ENCODE data around the gene HPS4. TPM values are rescaled to one million over a fixed set of nuclear protein-coding genes. Genes with fewer than 3 reads are reported as not detected.

Gene HPS4
- total and polyA plus RNA-seq, 2 of the 8 experiments (the other 6 are each of a cell fraction or from before 2014, with no cell fraction given) = 28.0 to 35.2 TPM

DNA sequence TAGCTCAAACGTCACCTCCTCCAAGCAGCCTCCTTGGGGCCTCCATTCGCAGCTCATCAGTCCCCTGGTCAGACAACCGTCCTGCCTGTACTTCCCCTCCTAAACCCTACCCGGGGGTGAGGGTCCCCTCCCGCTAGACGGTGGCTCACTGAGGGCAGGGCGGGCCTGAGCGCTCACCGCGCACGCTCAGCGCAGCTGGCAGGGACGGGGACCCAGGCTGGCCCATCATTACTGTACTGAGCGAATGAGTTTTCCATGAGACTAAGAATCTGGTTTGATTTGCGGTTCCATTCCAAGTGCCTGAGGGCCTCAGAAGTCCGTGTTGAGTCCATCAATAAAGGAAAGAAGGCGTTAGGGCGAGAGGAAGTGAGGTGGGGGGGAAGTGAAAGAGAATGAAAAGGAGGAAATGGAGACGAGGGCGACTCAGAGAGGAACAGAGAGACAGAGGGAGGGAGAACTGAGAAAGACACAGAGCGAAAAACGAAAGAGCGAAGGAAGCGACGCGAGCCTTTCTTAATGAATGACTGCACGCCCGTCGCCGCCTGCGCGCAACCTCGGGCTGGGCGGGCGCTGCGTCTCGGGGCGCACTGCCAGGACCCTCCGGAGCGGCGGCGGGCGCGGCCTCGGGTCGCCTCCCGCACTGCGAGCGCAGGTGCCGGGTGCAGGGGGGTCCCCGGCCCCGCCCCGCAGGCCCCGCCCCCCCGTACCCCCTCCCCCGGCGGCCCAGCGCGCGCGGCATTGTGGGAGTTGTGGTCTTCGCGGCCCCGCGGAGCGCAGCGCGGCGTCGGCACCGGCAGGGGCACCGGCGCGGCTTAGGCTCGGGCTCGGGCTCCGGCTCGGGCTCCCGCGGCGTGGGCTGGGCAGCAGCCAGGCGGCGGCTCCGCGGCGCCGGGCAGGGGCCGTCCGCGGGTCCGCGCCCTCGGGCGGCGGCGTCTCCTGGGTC lies 54.8 kb downstream of the HPS4 start, which contains the start of gene ASPHD2:
ASPHD2 (plus strand) TSS at position 746 of the 943 bp plus-strand sequence. CDS start 4,356 bp downstream, outside the sequence.
- H3K79me1 ChIP-seq (ENCODE audit: low read depth, low read length) = peaks cover 1% of the 10 kb centered on the region
- H3K79me2 ChIP-seq (ENCODE audit: control insufficient read depth in 1 of 2, insufficient read depth in 2 of 2, low read length in 2 of 2) = no peaks in the 10 kb centered on the region; a peak in 1 of 4 replicates
- H2AFZ ChIP-seq (ENCODE audit: low read length) = peak within 1 kb of the TSS; percentile 66
- H4K5ac ChIP-seq (ENCODE audit: insufficient read length, low read depth, low read length) = peak within 1 kb of the TSS; percentile 45
- H2BK15ac ChIP-seq (ENCODE audit: low read length) = peak within 1 kb of the TSS; percentile 88; the same call in 1 of the 2 replicates
- peak within 1 kb of the TSS; percentile 96 for H3K18ac ChIP-seq (ENCODE audit: extremely low read depth, low read length)
- no peak within 1 kb of the TSS for H2BK120ac ChIP-seq (replicated peaks; ENCODE audit: low read depth, low read length)
- peak within 1 kb of the TSS; percentile 61 to 85 (median 71) for H3K4me3 ChIP-seq (ENCODE audit: extremely low read depth in 1 of 4, insufficient read depth in 2 of 4, low read depth in 3 of 4, low read length in 4 of 4)
- H3K23ac ChIP-seq (ENCODE audit: insufficient read length) = no peak within 1 kb of the TSS
- peak; percentile 9 to 75 for DNase-seq (ENCODE audit: low read depth in 1 of 2, low spot score in 2 of 2)
- no peaks in the 10 kb centered on the region for H4K20me1 ChIP-seq (replicated peaks in 1 of 2; ENCODE audit: control insufficient read depth in 1 of 2, insufficient read depth in 2 of 2, low read length in 2 of 2)
- H3K14ac ChIP-seq (ENCODE audit: insufficient read length) = no peak within 1 kb of the TSS
- H3K9me3 ChIP-seq (ENCODE audit: insufficient read depth in 2 of 2, low read depth in 1 of 2, low read length in 1 of 2) = no peaks in the 10 kb centered on the region
- peak within 1 kb of the TSS; percentile 49 for H4K91ac ChIP-seq (replicated peaks; ENCODE audit: insufficient read length, low read length)
- H2AK5ac ChIP-seq (ENCODE audit: low read depth, low read length) = no peak within 1 kb of the TSS
- H3K56ac ChIP-seq (replicated peaks; ENCODE audit: insufficient read length, low read depth, low read length) = no peak within 1 kb of the TSS
- no peak within 1 kb of the TSS for H3K27ac ChIP-seq (ENCODE audit: low read depth, low read length)
- H3K4ac ChIP-seq (replicated peaks; ENCODE audit: insufficient read length, low read depth, low read length) = no peak within 1 kb of the TSS
- WGBS, 2 experiments (ENCODE audit: extremely low coverage in 1 of 2, insufficient coverage in 1 of 2, insufficient read length in 1 of 2, insufficient replicate concordance in 2 of 2, low coverage in 1 of 2, low lambda C conversion rate in 2 of 2, missing lambda C conversion rate in 1 of 2) = 3% methylated on average over 38 of the region's 96 CpGs; no CpG with 5 or more reads in 1 of the 2 experiments
- peak within 1 kb of the TSS; percentile 97; the same call in 1 of the 2 replicates for H2BK12ac ChIP-seq (ENCODE audit: low read depth, low read length)
- H2BK5ac ChIP-seq (ENCODE audit: low read depth, low read length) = peak within 1 kb of the TSS; percentile 66; the same call in 1 of the 2 replicates
- no peak for FAIRE-seq
- H3K36me3 ChIP-seq (ENCODE audit: control insufficient read depth in 2 of 4, insufficient read depth in 4 of 4, low read length in 3 of 4) = peaks cover 0 to 5% (median 2%) of the 10 kb centered on the region in 4 experiments; a peak in 1 of 8 replicates
- TF ChIP-seq KDM4A (IDR thresholded peaks at IDR 0.05; ENCODE audit: low read depth, low read length, severe bottlenecking) = peak; percentile 80
- TF ChIP-seq ASH2L (IDR thresholded peaks at IDR 0.05; ENCODE audit: low read length) = peak; percentile 14
- peak; percentile 76 for TF ChIP-seq PHF8 (conservative IDR thresholded peaks at IDR 0.05; ENCODE audit: low read depth, low read length)
- TF ChIP-seq CREB1 (IDR thresholded peaks at IDR 0.05) = 0 out of 2 replicates have a peak, but pooled peaks have one; percentile 40
- no peak for TF ChIP-seq CBX5 (IDR thresholded peaks at IDR 0.05; ENCODE audit: low read depth, low read length)
- TF ChIP-seq SIN3A (conservative IDR thresholded peaks at IDR 0.05 in 1 of 2, IDR thresholded peaks at IDR 0.05 in 1 of 2; ENCODE audit: low read depth in 1 of 2, low read length in 2 of 2) = 0 out of 4 replicates have a peak, but pooled peaks of 1 of the 2 experiments have one; percentile 33
- TF ChIP-seq, protein P1, sequence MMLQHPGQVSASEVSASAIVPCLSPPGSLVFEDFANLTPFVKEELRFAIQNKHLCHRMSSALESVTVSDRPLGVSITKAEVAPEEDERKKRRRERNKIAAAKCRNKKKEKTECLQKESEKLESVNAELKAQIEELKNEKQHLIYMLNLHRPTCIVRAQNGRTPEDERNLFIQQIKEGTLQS (IDR thresholded peaks at IDR 0.05; ENCODE audit: insufficient read depth, low read depth, low read length) = no peak
- peak; percentile 48; the same call in 1 of the 2 replicates for TF ChIP-seq TAF1 (IDR thresholded peaks at IDR 0.05; ENCODE audit: low read depth, low read length)
- TF ChIP-seq POLR2A (IDR thresholded peaks at IDR 0.05; ENCODE audit: control extremely low read depth in 1 of 2, low read depth in 2 of 2, low read length in 2 of 2) = peak; percentile 58 to 70
- no peak for TF ChIP-seq BACH1 (IDR thresholded peaks at IDR 0.05; ENCODE audit: low read length)
- H2BK20ac ChIP-seq (ENCODE audit: low read length) = no peak within 1 kb of the TSS
- H3K4me1 ChIP-seq (replicated peaks in 1 of 4; ENCODE audit: control insufficient read depth in 3 of 4, insufficient read depth in 4 of 4, low read length in 3 of 4) = peaks cover 0 to 8% (median 2%) of the 10 kb centered on the region in 4 experiments; a peak in 4 of 7 replicates
- H3K4me2 ChIP-seq (ENCODE audit: insufficient read depth in 1 of 2, low read depth in 2 of 2, low read length in 2 of 2) = peak within 1 kb of the TSS; percentile 92 to 96
- peak within 1 kb of the TSS in 3 of 4 experiments; percentile 31 to 73 (median 35); a peak in 6 of 7 replicates for H3K9ac ChIP-seq (replicated peaks in 1 of 4; ENCODE audit: extremely low read depth in 1 of 4, low read depth in 3 of 4, low read length in 3 of 4)
- ChIA-PET POLR2A (ENCODE audit: partially characterized antibody) (interaction anchor here (1.0 to 3.3 kb wide), 6 partner anchors 9 to 244 kb away, joined by 3 to 15 read pairs (median 8); no protein-coding TSS in a partner anchor), CTCF (ENCODE audit: partially characterized antibody) (interaction anchor here (0.8 to 2.5 kb wide), 5 partner anchors 9 to 64 kb away, joined by 4 to 9 read pairs (median 6); no protein-coding TSS in a partner anchor)
- peaks cover 13% of the 10 kb centered on the region for H3K23me2 ChIP-seq (ENCODE audit: low read depth, low read length)
- H4K8ac ChIP-seq (ENCODE audit: extremely low read depth, insufficient read depth, low read length) = peak within 1 kb of the TSS; percentile 66; the same call in 1 of the 2 replicates
- peaks cover 0 to 6% (median 6%) of the 10 kb centered on the region in 4 experiments; a peak in 4 of 7 replicates for H3K27me3 ChIP-seq (replicated peaks in 1 of 4; ENCODE audit: control insufficient read depth in 3 of 4, extremely low read depth in 1 of 4, insufficient read depth in 3 of 4, low read length in 3 of 4)

All from H1 (cell line).